Heart right ventricle (tissue), 16 donors: ENCODE measurements around the gene DOCK9. TPM values are rescaled to one million over a fixed set of nuclear protein-coding genes. Genes with fewer than 3 reads are reported as not detected.

ENCODE experiments used
- ATAC-seq, 8 donors: fragments of 200-7000 bp; cut with Tn5 transposase; one replicate each; pipeline ENCODE4 v1.9.1; 2020; ENCODE audit warnings: mild to moderate bottlenecking in 8 of 8, moderate library complexity in 8 of 8, moderate number of reproducible peaks in 1 of 8
- DNase-seq, 2 donors: peaks; one replicate each; pipeline ENCODE4 v3.0.0-alpha.2; 2020
- H3K27ac ChIP-seq, 10 donors: fragments of 200-600 bp; sonication (generic) in 2 of 10; one replicate each; pipeline versions ENCODE4 v1.5.0 to v1.8.0; 2020 to 2022; ENCODE audit warnings: mild to moderate bottlenecking in 3 of 10
- H3K27me3 ChIP-seq, 7 donors: fragments of 200-600 bp; one replicate each; pipeline ENCODE4 v1.8.0; 2021 to 2022; ENCODE audit warnings: mild to moderate bottlenecking in 2 of 7
- H3K36me3 ChIP-seq, 9 donors: fragments of 200-600 bp; sonication (generic) in 1 of 9; one replicate each; pipeline versions ENCODE4 v1.5.0 to v1.8.0; 2020 to 2022; ENCODE audit warnings: mild to moderate bottlenecking in 2 of 9
- H3K4me1 ChIP-seq, 9 donors: fragments of 200-600 bp; sonication (generic) in 1 of 9; one replicate each; pipeline versions ENCODE4 v1.5.0 to v1.8.0; 2020 to 2022; ENCODE audit warnings: mild to moderate bottlenecking in 4 of 9
- H3K4me3 ChIP-seq, 10 donors: fragments of 200-600 bp; sonication (generic) in 2 of 10; one replicate each; pipeline versions ENCODE4 v1.5.0 to v1.8.0; 2020 to 2022; ENCODE audit warnings: mild to moderate bottlenecking in 7 of 10, moderate library complexity in 2 of 10
- H3K9me3 ChIP-seq, 11 donors: fragments of 200-600 bp in 10 of 11; sonication (generic) in 2 of 11; one replicate each; pipeline versions ENCODE4 v1.5.0 to v1.8.0; 2013 to 2022; ENCODE audit warnings: mild to moderate bottlenecking in 2 of 11, control low read depth in 1 of 11, moderate library complexity in 1 of 11
- WGBS, 2 donors: extraction: QIAGEN DNeasy Blood & Tissue Kit; methylation state at CpG; one replicate each; pipeline ENCODE4 v1.1.7; 2013; ENCODE audit warnings: inconsistent platforms in 1 of 2; 5-methylcytosine and 5-hydroxymethylcytosine counted together
- intact Hi-C, 10 donors: fragments of 100-400 bp; cut with DNase I; formaldehyde crosslinking; loops; one replicate each; pipeline versions ENCODE4 v1.11.1 to v1.14.2; 2022
- polyA plus RNA-seq, 2 donors: library from polyadenylated mRNA; stranded (reverse); fragments of 200-250 nt; gene quantifications; one replicate each; pipeline ENCODE4 v1.2.3, GENCODE V29; 2013
- total RNA-seq, 10 donors: library from RNA; stranded (reverse); fragmentation: NEBNext Ultra II Directional in 3 of 10; extraction: Animal tissue kit (Norgen Biotek cat#: 25700) in 3 of 10; gene quantifications; one replicate each; pipeline versions ENCODE4 v1.2.1 to v1.2.4, GENCODE V29; 2021 to 2023
- TF ChIP-seq, protein P1 (sequence below), 9 donors: fragments of 200-600 bp; sonication (generic) in 2 of 9; IDR thresholded peaks; one replicate each; pipeline versions ENCODE4 v1.5.0 to v1.8.0; 2021 to 2022; ENCODE audit warnings: antibody characterized with exemption in 9 of 9, mild to moderate bottlenecking in 5 of 9, moderate library complexity in 1 of 9
- donor health status: Arrhythmogenic right ventricular cardiomyopathy.
- donor health status: ischemic (EF 13 %, LVEDD 7.1; RV severe dilation, severe dysfunction).
- donor health status: healthy with polysubstance abuse.
- donor health status: DM: no; HTN: yes; CAD: no.
- donor health status: DM: no; HTN: no; CAD: no.
- donor health status: ischemic (EF 25% LVEDD 6.9; RV normal size, moderate dysfunction).
- donor health status: ischemic (EF 25% LVEDD 5.7; RV mildly dilated, moderate dysfunction).
- donor health status: healthy.
- donor health status: DM: yes; HTN: yes; CAD: no.
- donor health status: Ischemic cardiomyopathy.
- donor health status: ischemic (EF 35%, LVEDD 5.7; RV mildly dilated, moderate dysfunction).
- donor health status: nonischemic (EF 11% LVEDD 7.7; RV severe dilation, severe dysfunction).
- donor health status: DM: yes; HTN: yes; CAD: no.
- donor health status: PGD.
- donor health status: ischemic (EF 29% LVEDD 5.4; RV normal size, mild dysfunction).
- donor health status: nonischemic (EF 23%, LVEDD 6.1; RV moderate dilation, normal function).

The DOCK9 gene
- total and polyA plus RNA-seq, 12 donors: 31.6 to 73.7 (median 43.4) TPM

DNA sequence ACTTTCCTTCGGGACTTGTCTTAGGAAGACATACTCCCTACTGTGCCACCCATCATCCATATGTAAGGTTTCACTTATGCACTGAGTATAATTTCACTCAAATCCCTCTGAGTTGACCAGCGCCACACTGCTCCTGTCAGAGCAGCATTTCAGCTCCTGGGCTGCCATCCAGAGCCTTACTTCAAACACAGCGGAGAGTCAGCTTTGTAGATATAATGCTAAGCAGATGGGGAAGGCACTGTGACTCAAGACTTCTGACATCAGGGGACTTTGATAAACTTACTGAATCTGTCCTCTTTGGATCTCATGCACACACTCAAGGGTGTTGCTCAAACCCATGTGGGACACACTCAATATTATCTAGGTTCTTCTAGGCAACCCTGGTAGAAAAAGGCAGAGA lies 34.9 kb downstream of the DOCK9 start:
- Histone ChIP-seq H3K27ac (peak overlapping the region in 3 of 10 donors; percentile 15 to 39 (median 29)), H3K4me1 (peaks cover 13 to 89% (median 57%) of the 10 kb centered on the region in 9 donors), H3K4me3 (no peak overlapping the region), H3K9me3 (no peaks in the 10 kb centered on the region), H3K27me3 (no peaks in the 10 kb centered on the region), H3K36me3 (no peaks in the 10 kb centered on the region)
- ATAC-seq (peak in 1 of 8 donors; percentile 66), DNase-seq (no peak)
- 88 to 91% methylated on average over 3 of the region's 3 CpGs for WGBS, 2 donors
- TF ChIP-seq, protein P1, sequence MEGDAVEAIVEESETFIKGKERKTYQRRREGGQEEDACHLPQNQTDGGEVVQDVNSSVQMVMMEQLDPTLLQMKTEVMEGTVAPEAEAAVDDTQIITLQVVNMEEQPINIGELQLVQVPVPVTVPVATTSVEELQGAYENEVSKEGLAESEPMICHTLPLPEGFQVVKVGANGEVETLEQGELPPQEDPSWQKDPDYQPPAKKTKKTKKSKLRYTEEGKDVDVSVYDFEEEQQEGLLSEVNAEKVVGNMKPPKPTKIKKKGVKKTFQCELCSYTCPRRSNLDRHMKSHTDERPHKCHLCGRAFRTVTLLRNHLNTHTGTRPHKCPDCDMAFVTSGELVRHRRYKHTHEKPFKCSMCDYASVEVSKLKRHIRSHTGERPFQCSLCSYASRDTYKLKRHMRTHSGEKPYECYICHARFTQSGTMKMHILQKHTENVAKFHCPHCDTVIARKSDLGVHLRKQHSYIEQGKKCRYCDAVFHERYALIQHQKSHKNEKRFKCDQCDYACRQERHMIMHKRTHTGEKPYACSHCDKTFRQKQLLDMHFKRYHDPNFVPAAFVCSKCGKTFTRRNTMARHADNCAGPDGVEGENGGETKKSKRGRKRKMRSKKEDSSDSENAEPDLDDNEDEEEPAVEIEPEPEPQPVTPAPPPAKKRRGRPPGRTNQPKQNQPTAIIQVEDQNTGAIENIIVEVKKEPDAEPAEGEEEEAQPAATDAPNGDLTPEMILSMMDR (IDR thresholded peaks at IDR 0.05): no peak
- intact Hi-C loops: no loop called here

DNA sequence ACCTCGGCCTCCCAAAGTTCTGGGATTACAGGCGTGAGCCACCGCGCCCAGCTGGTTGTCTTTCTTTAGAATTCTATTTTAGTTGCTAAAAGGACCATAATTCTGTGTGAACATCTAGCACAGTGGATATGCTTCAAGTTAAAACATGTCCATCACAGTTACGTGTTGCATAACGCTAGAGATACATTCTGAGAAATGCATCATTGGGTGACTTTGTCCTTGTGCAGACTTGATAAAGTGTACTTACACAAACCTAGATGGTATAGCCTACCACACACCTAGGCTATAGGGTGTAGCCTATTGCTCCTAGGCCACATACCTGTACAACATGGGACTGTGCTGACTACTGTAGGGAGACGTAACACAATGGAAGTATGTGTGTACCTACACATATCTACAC lies 35.4 kb downstream of the DOCK9 start:
- no peak for ATAC-seq
- intact Hi-C loops: no loop called here
- WGBS, 2 donors: 98% methylated on average over 7 of the region's 7 CpGs
- Histone ChIP-seq H3K4me1 (peaks cover 11 to 89% (median 59%) of the 10 kb centered on the region in 9 donors), H3K4me3 (no peak overlapping the region), H3K36me3 (no peaks in the 10 kb centered on the region), H3K27ac (no peak overlapping the region), H3K27me3 (no peaks in the 10 kb centered on the region), H3K9me3 (no peaks in the 10 kb centered on the region)
- TF ChIP-seq, protein P1 (IDR thresholded peaks at IDR 0.05): no peak
- DNase-seq: no peak

DNA sequence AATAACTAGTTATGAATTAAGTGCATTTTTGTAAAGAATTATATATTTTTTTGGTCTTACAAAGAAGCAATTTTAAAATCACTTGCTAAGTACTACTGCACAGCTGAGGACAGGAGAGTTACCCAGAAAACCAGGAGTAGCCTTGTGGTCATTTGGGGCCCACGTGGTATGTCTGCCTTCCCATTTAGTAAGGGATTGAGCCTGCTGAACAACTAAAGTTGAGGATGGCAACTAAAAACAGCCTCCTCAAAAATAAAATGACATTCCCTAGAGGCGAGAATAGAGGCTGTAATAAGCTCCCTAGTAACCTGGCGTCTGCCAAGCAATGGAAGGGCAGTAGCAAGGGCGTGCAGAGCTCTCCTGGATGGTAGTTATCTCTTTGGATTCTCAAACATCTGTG lies 36.3 kb downstream of the DOCK9 start:
- no peak for ATAC-seq
- no peaks in the 10 kb centered on the region for H3K27me3 ChIP-seq
- no peak for DNase-seq
- TF ChIP-seq, protein P1 (IDR thresholded peaks at IDR 0.05): no peak
- no peak overlapping the region for H3K4me3 ChIP-seq
- peaks cover 10 to 81% (median 50%) of the 10 kb centered on the region in 9 donors for H3K4me1 ChIP-seq
- 71 to 83% methylated on average over 4 of the region's 4 CpGs for WGBS, 2 donors
- H3K36me3 ChIP-seq: no peaks in the 10 kb centered on the region
- intact Hi-C loops: no loop called here
- no peaks in the 10 kb centered on the region for H3K9me3 ChIP-seq
- H3K27ac ChIP-seq: peak overlapping the region in 4 of 10 donors; percentile 8 to 78 (median 61)

DNA sequence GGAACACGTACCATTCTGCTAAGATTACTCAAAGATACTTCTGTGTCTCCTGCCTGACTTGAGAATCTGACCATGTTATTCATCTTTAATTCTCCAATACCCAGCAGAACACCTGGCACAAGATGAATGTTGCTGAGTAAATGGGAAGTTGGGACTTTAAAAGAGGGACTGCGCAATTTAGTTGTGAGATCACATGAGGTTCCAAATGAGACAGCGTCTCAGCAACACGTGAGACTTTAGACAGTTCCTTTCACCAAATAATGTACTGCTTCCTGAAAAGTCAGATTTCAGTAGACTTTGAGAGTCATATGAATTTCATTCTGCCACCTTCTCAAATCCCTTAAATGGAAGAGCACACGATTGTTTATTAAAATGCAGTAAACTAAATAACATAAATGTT lies 36.7 kb downstream of the DOCK9 start:
- DNase-seq (no peak), ATAC-seq (no peak)
- TF ChIP-seq, protein P1 (IDR thresholded peaks at IDR 0.05): no peak
- Histone ChIP-seq H3K27me3 (no peaks in the 10 kb centered on the region), H3K4me3 (no peak overlapping the region), H3K9me3 (no peaks in the 10 kb centered on the region), H3K27ac (peak overlapping the region in 7 of 10 donors; percentile 8 to 78 (median 58)), H3K4me1 (peaks cover 10 to 77% (median 46%) of the 10 kb centered on the region in 9 donors), H3K36me3 (no peaks in the 10 kb centered on the region)
- WGBS, 2 donors: 80 to 85% methylated on average over 5 of the region's 5 CpGs
- intact Hi-C loops: no loop called here
